PC-3 (cell line): ENCODE data around the gene TMED6.

Experiments used
- EZH2 ChIP-seq: fragments of 300-600 bp; sonication (generic); IDR thresholded peaks from one replicate; pipeline ENCODE4 v1.6.1; 2017; ENCODE audit warnings: antibody characterized with exemption, mild to moderate bottlenecking, low read length; ENCODE audit not compliant: unreplicated experiment
- EZH2phosphoT487 ChIP-seq: fragments of 300-600 bp; sonication (generic); IDR thresholded peaks from 2 replicates; pipeline ENCODE4 v1.6.1; 2018; ENCODE audit warnings: mild to moderate bottlenecking, antibody characterized with exemption, low read length, borderline replicate concordance
- TF ChIP-seq, protein P1 (sequence below): fragments of 300-600 bp; sonication (generic); conservative IDR thresholded peaks from 2 replicates; pipeline ENCODE4 v1.5.1; 2017; ENCODE audit warnings: antibody characterized with exemption, low read depth, mild to moderate bottlenecking, low read length

DNA sequence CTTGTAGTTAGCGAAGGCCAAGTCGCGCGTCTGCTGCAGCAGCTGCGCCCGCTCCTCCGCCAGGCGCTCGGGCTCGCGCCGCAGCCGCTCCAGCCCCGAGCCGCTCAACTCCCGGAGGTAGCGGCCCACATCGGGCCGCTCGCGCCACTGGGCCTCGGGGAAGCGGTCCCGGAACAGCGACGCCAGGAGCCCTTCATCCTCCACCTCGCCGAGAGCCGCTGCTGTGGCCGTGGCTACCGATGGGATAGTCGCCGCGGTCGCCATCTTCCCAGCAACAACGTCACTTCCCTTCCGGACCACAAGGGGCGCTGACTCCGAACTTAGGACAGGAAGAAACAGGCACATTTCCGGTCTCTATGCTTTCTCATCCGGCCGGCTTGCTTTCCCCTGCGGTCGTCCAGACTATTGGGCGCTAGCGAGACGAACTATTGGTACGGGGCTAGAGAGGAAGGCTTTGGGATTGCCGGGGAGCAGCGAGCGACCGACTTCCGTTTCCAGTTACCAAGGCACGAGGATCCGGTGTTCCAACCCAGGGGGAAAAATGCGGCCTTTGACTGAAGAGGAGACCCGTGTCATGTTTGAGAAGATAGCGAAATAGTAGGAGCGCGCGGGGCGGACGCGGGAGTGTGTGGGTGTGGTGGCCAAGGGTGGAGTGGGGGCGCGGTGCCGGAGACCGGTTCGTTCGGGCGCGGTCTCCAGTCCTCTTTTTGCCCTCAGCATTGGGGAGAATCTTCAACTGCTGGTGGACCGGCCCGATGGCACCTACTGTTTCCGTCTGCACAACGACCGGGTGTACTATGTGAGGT is 12.1 kb downstream of the TMED6 start, which contains the start of the genes COG8 and NIP7:
- TF ChIP-seq, protein P1, sequence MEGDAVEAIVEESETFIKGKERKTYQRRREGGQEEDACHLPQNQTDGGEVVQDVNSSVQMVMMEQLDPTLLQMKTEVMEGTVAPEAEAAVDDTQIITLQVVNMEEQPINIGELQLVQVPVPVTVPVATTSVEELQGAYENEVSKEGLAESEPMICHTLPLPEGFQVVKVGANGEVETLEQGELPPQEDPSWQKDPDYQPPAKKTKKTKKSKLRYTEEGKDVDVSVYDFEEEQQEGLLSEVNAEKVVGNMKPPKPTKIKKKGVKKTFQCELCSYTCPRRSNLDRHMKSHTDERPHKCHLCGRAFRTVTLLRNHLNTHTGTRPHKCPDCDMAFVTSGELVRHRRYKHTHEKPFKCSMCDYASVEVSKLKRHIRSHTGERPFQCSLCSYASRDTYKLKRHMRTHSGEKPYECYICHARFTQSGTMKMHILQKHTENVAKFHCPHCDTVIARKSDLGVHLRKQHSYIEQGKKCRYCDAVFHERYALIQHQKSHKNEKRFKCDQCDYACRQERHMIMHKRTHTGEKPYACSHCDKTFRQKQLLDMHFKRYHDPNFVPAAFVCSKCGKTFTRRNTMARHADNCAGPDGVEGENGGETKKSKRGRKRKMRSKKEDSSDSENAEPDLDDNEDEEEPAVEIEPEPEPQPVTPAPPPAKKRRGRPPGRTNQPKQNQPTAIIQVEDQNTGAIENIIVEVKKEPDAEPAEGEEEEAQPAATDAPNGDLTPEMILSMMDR, result peak; percentile 62
- no peak for TF ChIP-seq EZH2
- TF ChIP-seq EZH2phosphoT487, result no peak
